SU-DHL-6 (cell line): ENCODE measurements around the gene CLEC1A.

Source experiments
- H2AFZ ChIP-seq: fragments of 200-600 bp; sonication (generic); 2 replicates; pipeline ENCODE4 v1.6.1; 2014; ENCODE audit warnings: low read depth, mild to moderate bottlenecking, moderate library complexity, mixed read lengths, antibody characterized with exemption, low read length; ENCODE audit not compliant: severe bottlenecking
- H3F3A ChIP-seq: fragments of 200-600 bp; shearing (Covaris generic); 2 replicates; pipeline ENCODE4 v1.6.0; 2016; ENCODE audit warnings: antibody characterized with exemption, mild to moderate bottlenecking; ENCODE audit not compliant: insufficient read depth
- H3K27ac ChIP-seq: fragments of 200-600 bp; sonication (generic); 2 replicates; pipeline ENCODE4 v1.5.1; 2016; ENCODE audit warnings: low read depth, mild to moderate bottlenecking, low read length, moderate library complexity, mixed read lengths
- H3K27me3 ChIP-seq: fragments of 200-600 bp; sonication (generic), shearing (Covaris generic); 2 replicates; pipeline ENCODE4 v1.6.0; 2014; ENCODE audit warnings: mild to moderate bottlenecking, low read length
- H3K36me3 ChIP-seq: fragments of 200-600 bp; sonication (generic); 2 replicates; pipeline ENCODE4 v1.6.1; 2014; ENCODE audit warnings: mild to moderate bottlenecking, low read length, mixed read lengths
- H3K4me2 ChIP-seq: fragments of 300-600, 200-600 bp; shearing (Covaris generic), sonication (generic); 2 replicates; pipeline ENCODE4 v1.6.0; 2014; ENCODE audit warnings: low read length, low read depth, mild to moderate bottlenecking; ENCODE audit not compliant: poor library complexity, severe bottlenecking
- H3K4me3 ChIP-seq: fragments of 200-600 bp; sonication (generic); 2 replicates; pipeline ENCODE4 v1.5.1; 2014; ENCODE audit warnings: antibody characterized with exemption, low read length, mild to moderate bottlenecking, mixed read lengths; ENCODE audit not compliant: insufficient read depth, poor library complexity, severe bottlenecking
- H3K79me2 ChIP-seq: fragments of 200-600 bp; sonication (generic); 2 replicates; pipeline ENCODE4 v1.6.1; 2014; ENCODE audit warnings: mild to moderate bottlenecking, low read length, moderate library complexity; ENCODE audit not compliant: insufficient read depth
- H3K9ac ChIP-seq: fragments of 200-600 bp; sonication (generic); 2 replicates; pipeline ENCODE4 v1.7.0; 2014; ENCODE audit warnings: mild to moderate bottlenecking, low read length
- H3K9me2 ChIP-seq: fragments of 200-600 bp; sonication (generic); replicated peaks from 2 replicates; pipeline ENCODE4 v1.6.1; 2014; ENCODE audit warnings: low read length; ENCODE audit not compliant: insufficient read depth
- H3K9me3 ChIP-seq: fragments of 200-600 bp; sonication (generic); 2 replicates; pipeline ENCODE4 v1.6.1; 2014; ENCODE audit warnings: low read length, mixed read lengths; ENCODE audit not compliant: insufficient read depth
- H4K20me1 ChIP-seq: fragments of 200-600 bp; sonication (generic); 2 replicates; pipeline ENCODE4 v1.6.1; 2014; ENCODE audit warnings: low read depth, mild to moderate bottlenecking, antibody characterized with exemption, low read length, moderate library complexity, mixed read lengths
- CTCF ChIP-seq: fragments of 200-600 bp; sonication (generic); IDR thresholded peaks from one replicate; pipeline ENCODE4 v1.5.1; 2017; ENCODE audit warnings: antibody characterized with exemption, mild to moderate bottlenecking, low read length, moderate library complexity; ENCODE audit not compliant: insufficient read depth, poor library complexity, severe bottlenecking
- EZH2phosphoT487 ChIP-seq: fragments of 200-600 bp; sonication (generic), shearing (Covaris generic); conservative IDR thresholded peaks from 2 replicates; pipeline ENCODE4 v1.6.1; 2018; ENCODE audit warnings: mild to moderate bottlenecking, antibody characterized with exemption, low read length, moderate library complexity, mixed read lengths

The CLEC1A gene

DNA sequence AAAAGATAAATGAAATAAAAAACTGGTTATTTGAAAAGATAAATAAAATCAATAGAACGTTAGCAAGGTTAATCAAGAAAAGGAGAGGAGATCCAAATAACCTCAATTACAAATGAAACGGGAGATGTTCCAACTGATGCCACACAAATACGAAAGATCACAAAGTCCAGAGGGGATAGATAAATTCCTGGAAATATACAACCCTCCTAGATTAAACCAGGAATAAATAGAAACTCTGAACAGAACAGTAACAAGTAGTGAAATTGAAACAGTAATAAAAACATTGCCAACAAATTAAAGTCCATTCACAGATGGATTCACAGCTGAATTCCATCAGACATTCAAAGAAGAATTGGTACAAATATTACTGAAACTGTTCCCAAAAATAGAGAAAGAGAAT, 12.4 kb downstream of the CLEC1A start:
- H3K4me3 ChIP-seq: no peak overlapping the region
- H3K4me2 ChIP-seq: no peak overlapping the region
- H3K9ac ChIP-seq: no peak overlapping the region
- H3K27me3 ChIP-seq: no peaks in the 10 kb centered on the region
- no peaks in the 10 kb centered on the region for H3K9me3 ChIP-seq
- H3F3A ChIP-seq: no peaks in the 10 kb centered on the region
- H3K9me2 ChIP-seq: no peaks in the 10 kb centered on the region
- H2AFZ ChIP-seq: no peak overlapping the region
- TF ChIP-seq CTCF: no peak
- no peak for TF ChIP-seq EZH2phosphoT487
- H3K27ac ChIP-seq: no peak overlapping the region
- no peaks in the 10 kb centered on the region for H4K20me1 ChIP-seq
- H3K36me3 ChIP-seq: no peaks in the 10 kb centered on the region
- no peaks in the 10 kb centered on the region for H3K79me2 ChIP-seq

DNA sequence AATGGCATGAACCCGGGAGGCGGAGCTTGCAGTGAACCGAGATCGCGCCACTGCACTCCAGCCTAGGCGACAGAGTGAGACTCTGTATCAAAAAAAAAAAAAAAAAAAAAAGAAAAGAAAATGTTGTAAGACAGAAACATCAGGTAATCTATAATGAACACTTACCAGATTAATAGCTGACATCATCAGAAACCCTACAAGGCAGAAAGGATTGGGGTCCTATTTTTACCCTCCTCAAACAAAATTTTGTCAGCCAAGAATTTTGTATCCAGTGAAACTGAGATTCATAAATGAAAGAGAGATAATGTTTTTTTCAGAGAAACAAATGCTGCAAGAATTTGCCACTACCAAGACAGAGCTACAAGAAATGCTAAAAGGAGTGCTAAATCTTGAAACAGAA, 14.1 kb downstream of the CLEC1A start:
- H3K27me3 ChIP-seq: no peaks in the 10 kb centered on the region
- H3F3A ChIP-seq: no peaks in the 10 kb centered on the region
- H4K20me1 ChIP-seq: no peaks in the 10 kb centered on the region
- no peaks in the 10 kb centered on the region for H3K79me2 ChIP-seq
- H2AFZ ChIP-seq: no peak overlapping the region
- H3K9ac ChIP-seq: no peak overlapping the region
- no peaks in the 10 kb centered on the region for H3K9me3 ChIP-seq
- no peak overlapping the region for H3K4me3 ChIP-seq
- no peaks in the 10 kb centered on the region for H3K9me2 ChIP-seq
- H3K27ac ChIP-seq: no peak overlapping the region
- H3K36me3 ChIP-seq: no peaks in the 10 kb centered on the region
- no peak overlapping the region for H3K4me2 ChIP-seq
- TF ChIP-seq CTCF (no peak), EZH2phosphoT487 (no peak)

DNA sequence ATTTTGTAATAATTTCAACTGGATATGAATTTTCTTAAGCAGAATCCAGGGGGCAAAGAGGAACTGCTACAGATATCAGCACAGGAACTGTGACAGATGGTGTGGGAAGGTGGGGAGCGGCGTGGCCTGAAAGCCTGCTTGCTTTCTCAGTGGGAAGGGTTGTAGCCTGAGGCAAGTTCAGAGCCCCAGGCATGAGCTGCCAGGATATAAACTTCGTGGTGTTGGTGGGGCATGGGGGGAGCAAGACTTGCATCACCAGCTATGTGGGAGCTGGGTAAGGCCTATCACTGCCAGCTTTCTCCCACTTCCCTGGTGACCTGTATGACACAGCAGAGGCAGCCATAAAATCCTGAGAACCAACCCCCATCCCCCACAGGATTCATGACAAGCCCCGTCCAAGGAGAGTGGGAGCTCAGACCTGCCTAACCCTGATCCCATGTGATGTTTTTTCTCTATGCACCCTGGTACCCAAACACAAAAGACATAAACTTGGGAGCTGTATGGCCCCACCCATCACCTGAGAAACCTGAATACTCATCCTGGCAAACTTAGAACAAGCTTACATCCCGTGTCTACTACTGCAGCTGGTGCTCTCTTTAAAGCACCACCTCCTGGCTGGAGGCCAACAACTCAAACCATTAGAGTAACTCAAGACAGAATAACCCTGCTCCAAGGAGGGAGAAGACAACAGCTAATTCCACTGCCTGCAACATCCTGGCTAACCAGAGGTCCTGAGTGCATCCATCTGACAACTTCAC, 16.5 kb downstream of the CLEC1A start:
- no peaks in the 10 kb centered on the region for H3K27me3 ChIP-seq
- H4K20me1 ChIP-seq: no peaks in the 10 kb centered on the region
- H3K9me2 ChIP-seq: no peaks in the 10 kb centered on the region
- no peak overlapping the region for H3K4me2 ChIP-seq
- TF ChIP-seq EZH2phosphoT487: no peak
- no peak for TF ChIP-seq CTCF
- H2AFZ ChIP-seq: no peak overlapping the region
- no peaks in the 10 kb centered on the region for H3K36me3 ChIP-seq
- no peaks in the 10 kb centered on the region for H3F3A ChIP-seq
- no peak overlapping the region for H3K27ac ChIP-seq
- H3K79me2 ChIP-seq: no peaks in the 10 kb centered on the region
- H3K9ac ChIP-seq: no peak overlapping the region
- no peaks in the 10 kb centered on the region for H3K9me3 ChIP-seq
- no peak overlapping the region for H3K4me3 ChIP-seq
